Endometrial microvascular endothelial cells (primary cell): ENCODE measurements around the gene RAB23. TPM values are rescaled to one million over a fixed set of nuclear protein-coding genes. Genes with fewer than 3 reads are reported as not detected.

Source experiments
- in situ Hi-C: cut with HindIII; loops from 2 replicates; pipeline ENCODE4 v1.10.0; 2017; ENCODE audit warnings: low sequenced_read_pairs, low pct_unique_long_range_greater_than_20kb; ENCODE audit errors: inconsistent ontology term
- total RNA-seq: library from RNA; depleted of rRNA; stranded (reverse); fragments of >200 nt; gene quantifications from one replicate; pipeline ENCODE4 v1.2.3, GENCODE V29; 2015; ENCODE audit errors: inconsistent ontology term

RAB23 gene
- 26.8 TPM for total RNA-seq

DNA sequence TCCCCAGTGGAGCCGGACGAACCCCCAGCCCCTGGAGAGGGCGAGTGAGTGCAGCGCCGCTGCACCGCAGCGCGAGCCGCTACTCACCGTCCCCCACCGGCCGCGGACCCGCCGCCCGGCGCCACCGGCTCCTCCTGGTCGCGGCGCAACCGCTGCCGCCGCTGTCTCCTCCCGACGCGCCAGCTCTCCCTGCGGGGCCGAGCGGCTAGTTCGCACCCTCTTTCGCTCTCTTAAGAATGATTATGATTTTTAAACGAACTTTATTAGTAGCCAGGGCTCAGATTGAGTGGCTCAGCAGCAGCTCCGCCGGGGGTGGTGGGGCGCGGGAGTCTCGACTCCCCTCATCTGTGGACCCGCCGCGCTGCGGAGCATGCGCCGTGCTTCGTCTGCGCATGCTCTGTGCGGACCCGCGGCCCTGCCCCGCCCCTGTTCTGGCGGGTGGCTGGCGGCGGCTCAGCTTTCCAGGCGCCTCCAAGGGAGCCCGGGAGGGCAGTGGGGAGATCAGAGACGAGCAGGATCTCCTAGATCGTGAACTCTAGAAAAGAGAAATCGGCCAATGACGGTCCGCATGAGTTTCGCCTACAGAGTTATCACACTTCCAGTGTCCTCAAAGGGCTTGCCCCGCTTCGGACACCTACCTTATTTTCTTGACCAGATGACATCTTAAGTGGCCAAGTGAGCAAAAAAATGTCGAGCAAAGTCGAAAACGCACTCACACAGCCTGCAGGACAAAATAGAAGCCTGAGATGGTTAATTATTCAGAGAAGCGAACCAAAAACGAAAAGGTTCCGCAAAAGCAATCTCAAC lies at the start of gene RAB23:
TSS of gene RAB23 (minus strand) at position 372 of the 807 bp plus-strand sequence. CDS start 11,927 bp downstream, outside the sequence.
- in situ Hi-C loops = no loop called here

DNA sequence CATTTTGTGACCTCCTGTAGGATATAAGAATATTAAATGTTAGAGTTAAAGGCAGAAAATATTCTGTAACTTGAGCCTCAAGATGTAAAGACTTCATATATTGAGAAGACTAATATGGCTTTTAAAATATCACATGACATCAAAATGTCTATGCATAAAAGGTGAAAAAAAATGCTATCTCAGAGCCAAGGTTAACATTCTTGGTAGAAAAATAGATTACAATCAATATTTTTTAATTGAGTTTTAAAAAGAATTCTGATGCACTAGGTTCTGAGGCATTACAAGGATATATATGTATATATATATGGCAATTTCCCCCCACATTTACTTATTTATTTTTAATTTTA lies 46.2 kb upstream of the RAB23 start:
- in situ Hi-C loops = no loop called here

DNA sequence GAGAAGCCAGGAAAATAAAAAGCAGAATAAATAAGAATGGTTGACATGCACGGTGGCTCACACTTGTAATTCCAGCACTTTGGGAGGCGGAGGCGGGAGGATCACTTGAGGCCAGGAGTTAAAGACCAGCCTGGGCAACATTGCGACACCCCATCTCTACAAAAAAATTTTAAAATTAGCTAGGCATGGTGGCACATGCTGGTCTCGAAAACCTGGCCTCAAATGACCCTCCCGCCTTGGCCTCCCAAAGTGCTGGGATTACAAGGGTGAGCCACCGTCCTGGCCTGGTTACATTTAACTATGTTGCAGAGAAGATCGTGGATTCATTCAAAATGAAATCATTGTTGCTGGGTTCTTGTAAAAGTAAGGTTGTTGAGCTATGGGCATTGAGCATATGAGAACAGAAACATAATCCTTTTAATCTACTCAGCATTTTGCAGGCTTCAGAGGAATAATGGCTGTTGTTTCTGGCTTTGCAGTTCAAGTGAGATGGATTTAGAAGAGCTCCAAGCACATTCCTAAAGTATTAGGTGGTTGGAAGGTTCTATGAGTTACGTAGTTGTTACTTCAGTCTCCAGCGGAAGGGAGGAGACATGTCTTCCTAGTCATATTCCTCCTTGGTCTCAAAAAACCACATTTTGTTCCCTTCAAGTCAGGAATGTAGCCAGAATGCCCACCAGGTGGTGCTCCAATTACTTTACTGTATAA lies 45.6 kb upstream of the RAB23 start:
- in situ Hi-C loops = no loop called here

DNA sequence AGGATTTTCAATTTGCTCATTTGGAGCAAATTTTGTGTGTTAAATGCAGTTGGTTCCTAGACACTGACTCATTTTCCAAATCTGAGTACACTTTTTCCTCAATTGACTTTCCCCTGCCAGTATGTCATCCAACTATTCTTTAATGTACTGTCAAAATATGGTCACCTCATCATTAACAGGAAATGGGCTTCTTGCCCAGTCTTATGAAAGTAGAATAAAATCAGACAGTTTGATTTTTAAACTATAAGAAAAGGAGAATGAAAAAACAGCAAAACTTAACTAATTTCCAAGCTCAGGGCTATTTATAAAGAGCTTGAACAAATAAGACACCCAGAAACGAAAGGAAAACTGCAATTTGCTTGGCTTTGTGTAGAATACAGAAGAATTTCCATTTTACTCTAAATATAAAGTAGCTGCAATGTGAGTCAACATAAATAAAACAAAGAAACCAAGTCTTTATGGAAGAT lies 43.7 kb upstream of the RAB23 start:
- in situ Hi-C loops = no loop called here

DNA sequence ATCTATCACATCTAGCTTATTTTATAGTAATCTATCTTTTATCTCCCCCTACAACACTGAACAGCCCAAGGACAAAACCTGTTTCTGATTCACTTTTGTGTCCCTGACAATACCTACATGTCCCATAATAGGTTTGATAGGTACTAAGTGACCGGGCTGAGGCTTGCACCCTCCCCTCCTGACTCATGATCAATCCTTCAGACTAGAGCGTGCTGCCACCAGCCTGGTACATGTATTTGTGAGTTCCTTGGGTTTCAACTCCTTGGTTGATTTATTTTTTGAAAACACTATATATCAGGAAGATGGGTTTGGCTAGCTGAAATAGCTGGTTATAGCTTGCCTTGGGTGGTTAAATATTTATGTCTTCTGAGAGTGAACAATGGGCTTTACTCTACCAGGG lies 41.6 kb upstream of the RAB23 start:
- in situ Hi-C loops = no loop called here

DNA sequence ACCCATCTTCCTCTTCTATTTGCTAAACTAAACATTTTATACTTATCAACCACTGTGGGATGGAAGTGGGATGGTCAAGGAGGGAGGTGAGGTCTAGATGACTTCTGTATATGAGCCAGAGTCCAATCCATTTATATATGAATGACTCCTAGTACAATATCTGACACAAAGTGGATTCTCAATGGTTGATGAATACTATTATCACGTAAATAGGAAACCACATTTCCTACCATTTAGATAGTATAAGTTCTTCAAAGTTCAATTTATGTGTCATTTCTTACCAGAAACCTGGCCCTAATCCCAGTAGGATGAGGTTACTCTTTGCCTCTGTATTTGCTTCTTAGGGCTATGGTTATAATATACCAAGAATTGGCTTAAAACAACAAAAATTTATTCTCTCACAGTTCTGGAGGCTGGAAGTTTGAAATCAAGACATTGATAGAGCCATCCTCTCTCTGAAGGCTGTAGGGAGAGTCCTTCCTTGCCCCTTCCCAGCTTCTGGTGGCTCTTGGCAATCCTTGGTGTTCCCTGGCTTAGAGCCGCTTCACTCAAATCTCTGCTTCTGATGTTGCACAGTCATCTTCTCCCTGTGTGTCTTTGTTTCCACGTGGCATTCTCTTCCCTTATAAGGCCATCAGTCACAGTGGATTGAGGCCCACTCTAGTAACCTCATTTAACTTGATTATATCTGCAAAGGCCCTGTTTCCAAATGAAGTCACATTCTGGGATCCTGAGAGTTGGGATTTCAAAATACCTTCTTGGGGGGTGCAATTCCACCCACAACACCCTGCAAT lies 41.0 kb upstream of the RAB23 start:
- in situ Hi-C loops = no loop called here

DNA sequence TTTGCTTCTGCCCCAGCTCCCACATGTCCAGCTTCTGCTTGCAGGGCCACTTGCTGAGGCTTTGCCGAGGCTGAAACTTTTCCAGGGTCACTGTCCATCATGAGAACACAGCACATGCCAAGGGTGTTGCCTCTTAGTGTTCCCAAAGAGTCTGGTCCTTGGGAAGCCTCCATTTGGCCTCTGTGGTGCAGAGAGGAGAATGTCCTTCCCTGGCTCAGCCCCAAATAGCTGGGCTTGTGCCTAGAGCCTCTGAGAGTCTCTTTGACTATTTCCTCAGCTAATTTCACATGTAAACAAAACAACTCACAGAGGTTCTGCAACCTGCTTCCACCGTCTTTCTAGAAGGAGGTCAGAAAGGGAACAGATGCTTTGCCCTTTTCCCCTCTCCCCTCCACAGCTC lies 40.4 kb upstream of the RAB23 start:
- in situ Hi-C loops = no loop called here

DNA sequence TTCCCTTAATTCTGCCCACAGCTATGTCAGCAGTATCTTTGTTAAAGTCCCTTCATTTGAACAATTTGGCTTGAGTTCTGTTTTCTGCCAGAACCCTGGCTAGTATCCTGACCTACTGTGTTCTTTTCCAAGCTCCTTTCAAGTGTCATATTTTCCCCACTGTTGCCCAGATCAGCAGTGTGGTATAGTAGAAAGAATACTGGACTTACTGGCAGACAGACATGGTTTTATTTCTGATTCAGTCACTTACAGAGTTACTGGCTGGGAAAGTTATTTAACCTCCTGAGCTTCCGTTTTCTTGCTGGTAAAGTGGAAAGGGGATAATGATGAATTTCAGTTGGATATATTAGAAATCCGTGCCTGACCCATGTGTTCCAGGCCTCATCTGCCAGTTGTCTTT lies 39.8 kb upstream of the RAB23 start:
- in situ Hi-C loops = no loop called here

DNA sequence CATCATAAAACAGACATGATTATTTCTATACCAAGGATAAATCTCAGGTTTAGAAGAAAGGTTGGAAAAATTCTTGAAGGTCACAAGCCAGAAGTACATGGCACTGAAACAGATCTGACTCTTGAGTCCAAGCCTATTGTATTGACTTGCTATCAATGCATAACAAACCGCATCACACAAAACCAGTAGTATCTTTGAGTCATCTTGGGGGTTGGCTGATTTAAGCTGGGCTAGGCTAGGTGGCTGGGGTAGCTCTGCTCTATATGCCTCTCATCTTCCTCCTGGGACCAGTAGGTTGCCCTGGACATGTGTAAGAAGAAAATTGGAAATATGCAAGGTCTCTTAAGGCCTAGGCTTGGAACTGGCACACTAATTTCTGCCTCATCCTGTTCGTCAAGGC lies 37.0 kb upstream of the RAB23 start:
- in situ Hi-C loops = no loop called here

DNA sequence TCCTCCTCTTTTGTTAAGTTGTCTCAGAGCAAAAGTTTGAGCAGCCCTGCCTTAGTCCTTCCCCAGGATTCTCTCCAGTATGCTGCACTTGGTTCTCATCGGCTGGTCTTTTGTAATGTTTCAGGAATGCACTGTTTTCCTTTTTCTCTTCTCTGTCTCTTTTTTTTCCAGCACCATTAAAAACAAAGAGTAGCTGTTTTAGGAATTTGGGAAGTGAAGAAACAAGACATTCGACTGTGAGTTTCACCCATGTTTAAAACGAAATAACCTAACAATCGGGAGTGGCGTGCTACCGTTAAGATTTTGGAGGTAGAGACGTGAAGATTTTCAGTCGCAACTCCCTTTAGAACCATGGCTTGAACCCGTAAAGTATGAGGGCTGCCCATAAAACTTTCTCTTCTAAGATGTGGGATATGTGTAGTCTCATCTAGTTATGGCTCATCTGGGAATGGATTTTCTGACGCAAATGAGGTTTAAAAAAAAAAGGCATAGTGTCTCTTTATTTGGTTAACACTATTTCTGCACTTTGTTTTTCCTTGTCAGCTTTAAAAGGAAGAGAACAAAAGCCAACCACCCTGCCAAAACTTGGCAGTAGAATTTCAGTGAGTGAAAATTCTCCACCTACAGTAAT lies 35.9 kb upstream of the RAB23 start:
- in situ Hi-C loops = no loop called here

DNA sequence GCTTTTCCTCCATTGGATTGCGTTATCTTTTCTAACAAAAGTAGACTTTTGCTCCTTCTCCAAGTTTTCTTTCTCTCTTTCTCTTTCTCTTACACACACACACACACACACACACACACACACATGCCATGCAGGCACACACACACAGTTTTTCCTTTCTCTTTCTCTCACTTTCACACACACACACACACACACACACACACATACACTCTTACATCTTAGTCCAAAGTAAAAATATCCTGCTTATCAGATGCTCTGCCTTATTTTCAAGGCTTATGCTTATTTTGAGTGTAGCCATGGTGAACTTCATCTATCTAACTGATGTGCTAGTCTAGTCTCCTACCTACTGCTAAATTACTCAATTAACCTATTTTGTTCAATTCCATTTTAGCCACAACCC lies 34.4 kb upstream of the RAB23 start:
- in situ Hi-C loops = no loop called here

DNA sequence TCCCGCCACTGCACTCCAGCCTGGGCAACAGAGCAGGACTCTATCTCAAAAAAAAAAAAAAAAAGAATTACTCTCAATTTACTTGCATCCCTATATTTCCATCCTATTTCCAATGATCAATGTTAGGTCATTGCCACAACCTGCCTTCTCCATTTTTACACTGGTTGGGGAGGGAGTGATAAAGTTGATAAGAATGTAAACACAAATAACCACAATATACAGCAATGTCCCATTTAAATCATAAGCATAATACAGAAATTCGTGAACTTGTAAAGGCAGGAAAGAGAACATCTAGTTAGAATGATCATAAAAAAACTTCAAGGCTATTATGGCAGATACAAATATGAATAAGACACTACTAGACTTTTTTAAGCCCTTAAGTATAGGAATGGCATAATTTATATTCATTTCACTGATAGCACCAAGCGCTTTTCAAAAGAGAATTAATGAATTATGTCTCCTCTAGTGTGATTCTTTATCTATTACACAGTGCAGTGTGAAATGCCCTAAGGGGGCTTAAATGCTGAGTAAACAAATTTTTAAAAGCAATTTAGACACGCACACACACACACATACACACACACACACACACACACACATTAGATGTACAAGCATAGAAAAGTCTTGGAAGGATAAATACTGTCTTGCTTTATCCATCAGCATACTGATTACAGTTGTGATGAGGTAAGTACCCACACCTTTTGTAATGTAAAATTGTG lies 33.5 kb upstream of the RAB23 start:
- in situ Hi-C loops = no loop called here

DNA sequence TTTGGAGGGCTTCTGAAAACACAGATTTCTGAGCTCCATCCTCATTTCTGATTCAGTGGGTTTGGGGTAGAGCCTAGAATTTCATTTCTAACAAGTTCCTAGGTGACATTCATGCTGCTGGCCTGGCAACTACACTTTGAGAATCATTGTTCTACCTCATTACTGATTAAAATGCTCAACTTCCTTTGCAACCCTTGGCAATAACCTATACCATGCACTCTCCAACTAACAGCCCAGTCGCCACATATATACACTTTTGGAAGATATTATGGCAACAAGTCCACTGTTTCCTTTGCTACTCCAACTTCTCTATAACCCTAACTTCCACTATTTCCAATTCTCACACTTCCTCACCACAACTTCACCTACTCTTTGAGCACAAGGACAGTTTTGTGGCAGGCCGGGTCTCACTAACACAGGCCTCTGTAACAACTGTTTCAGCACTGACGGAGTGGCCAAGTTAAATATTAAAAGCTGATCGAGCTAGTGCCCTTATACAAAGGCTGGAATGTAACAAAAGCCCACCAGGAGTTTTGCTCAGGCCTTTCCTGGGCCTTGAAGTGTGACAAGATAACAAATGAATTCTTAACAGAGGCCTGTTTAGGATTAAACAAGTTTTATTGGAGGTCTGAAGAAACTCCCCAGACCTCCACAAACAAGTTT lies 32.1 kb upstream of the RAB23 start:
- in situ Hi-C loops = no loop called here

DNA sequence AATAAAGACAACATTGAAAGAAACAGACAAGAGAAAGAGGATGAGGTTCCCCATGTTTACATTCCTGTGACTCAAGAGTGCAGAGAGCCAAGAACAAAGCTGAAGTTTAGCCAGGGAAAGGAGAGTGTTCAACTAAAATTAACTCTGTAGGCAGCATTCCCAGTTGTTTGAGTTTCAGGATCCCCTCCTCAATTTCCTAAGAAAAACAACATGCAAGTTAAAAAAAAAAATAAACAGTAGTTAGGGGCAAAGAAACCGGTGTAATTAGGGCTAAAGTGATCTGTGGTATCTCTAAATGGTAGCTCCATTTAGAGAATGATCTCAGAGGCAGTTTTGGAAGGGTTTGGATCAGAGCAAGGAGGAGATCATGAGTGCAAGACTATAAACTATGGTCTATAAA lies 30.9 kb upstream of the RAB23 start:
- in situ Hi-C loops = no loop called here

DNA sequence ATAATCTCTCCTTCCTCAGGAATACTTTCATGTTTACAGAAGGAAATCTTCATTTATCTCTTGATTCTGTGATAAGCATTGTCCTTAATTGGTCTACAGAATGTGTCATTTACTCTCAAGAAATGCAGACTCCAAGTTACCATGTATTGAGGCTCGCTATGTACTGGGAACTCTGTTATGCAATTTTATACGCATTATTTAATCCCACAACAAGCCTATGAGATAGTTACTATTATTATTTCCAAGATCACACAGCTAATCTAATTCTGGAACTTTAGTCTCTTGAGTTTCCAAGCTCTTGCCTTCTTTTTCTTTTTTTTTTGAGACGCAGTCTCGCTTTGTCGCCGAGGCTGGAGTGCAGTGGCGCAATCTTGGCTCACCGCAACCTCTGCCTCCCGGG lies 30.0 kb upstream of the RAB23 start:
- in situ Hi-C loops = no loop called here

DNA sequence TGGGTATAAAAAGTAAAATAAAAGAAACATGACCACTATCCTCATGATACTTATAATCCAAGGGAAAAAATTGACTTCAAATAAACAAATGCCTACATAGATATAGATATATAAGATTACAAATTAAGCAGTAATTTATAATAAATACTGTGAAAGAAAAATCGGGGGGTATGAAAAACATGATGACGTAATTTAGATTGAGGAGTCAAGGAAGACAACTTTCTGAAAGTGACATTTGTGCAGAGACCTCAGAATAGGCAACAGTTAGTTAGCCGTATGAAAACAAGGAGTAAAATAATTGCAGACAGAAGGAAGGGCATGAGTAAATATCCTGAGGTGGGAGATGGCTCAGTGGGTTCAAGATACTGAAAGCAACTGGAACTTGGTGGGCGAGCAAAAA lies 28.2 kb upstream of the RAB23 start:
- in situ Hi-C loops = no loop called here

DNA sequence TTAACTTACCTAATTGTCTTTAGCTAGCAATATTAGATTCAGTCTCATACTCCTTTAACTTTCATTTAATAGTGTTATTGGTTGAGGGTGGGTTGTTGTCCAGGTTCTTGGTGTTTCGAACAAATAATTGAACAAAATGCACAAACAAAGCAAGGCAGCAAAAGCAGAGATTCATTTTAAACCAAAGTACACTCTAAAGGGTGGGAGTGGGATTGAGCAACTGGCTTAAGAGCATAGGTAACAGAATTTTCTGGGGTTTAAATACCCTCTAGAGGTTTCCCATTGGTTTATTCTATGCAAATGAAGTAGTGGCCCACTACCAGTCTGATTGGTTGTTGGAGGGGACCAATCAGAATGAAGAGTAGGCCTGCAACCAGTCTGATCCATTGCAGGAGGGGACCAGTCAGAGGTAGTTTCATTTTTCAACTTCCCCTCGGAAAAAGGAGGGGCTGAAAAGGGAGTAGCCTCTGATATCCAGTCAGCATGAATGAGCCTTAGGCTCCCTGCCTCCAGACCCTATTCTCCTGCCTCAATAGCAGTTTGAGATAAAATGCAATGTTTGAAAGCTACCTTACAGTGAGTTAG lies 26.3 kb upstream of the RAB23 start:
- in situ Hi-C loops = no loop called here

DNA sequence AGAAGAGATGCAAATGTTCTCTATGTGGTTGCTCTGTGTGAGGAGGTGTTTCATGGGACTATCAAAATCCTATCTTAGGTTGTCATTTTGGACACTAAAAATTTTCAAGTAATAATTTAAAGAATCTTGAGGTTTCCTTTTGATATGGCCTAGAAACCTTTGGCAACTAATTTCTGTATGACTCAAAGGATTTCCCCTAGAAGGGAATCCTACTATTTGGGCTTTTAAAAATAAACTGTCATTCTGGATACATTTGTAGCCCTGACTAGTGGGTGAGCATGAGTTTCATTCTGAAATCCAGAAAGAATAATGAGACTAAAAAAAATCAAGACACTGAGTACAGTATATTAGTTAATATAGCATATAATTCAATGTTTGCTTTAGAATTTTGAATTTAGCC lies 25.5 kb upstream of the RAB23 start:
- in situ Hi-C loops = no loop called here
